ENCODE results near the gene EIF3J.

The EIF3J gene

DNA sequence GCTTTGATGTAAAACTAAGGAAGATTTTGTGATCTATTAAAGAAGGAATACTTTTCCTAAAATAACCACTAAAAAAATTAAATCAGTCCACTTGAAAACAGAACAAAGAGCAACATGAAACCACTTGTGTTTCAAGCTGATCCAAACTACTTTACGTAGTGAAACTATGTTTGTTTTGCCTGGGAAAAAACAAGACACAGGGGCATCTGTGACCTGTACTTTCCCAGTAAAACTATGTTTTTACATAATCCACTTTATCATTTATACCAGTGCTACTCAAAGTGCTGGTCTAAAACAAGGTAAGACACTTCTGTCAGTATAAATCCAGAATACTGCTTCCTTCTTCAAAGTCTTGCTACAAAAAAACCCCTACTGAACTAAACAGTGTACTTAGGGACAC is 69.8 kb downstream of the EIF3J start:
- Histone ChIP-seq H3K9ac (ENCODE audit: low read length) (no peak overlapping the region), H3K4ac (ENCODE audit: low read depth, low read length) (no peak overlapping the region), H4K5ac (ENCODE audit: low read length) (no peak overlapping the region), H3K56ac (ENCODE audit: low read length) (no peak overlapping the region), H4K8ac (ENCODE audit: low read depth, low read length) (no peak overlapping the region), H3K27ac (ENCODE audit: low read depth, low read length) (no peak overlapping the region), H3K23ac (ENCODE audit: low read length) (no peak overlapping the region), H2AK5ac (ENCODE audit: low read length) (no peak overlapping the region), H3K4me2 (ENCODE audit: low read length) (no peak overlapping the region), H3K36me3 (ENCODE audit: control insufficient read depth, insufficient read depth, low read length) (peaks cover 2% of the 10 kb centered on the region), H2BK5ac (ENCODE audit: low read length) (no peak overlapping the region), H3K27me3 (ENCODE audit: insufficient read depth, low read length, poor library complexity) (no peaks in the 10 kb centered on the region), H3K18ac (ENCODE audit: low read length) (no peak overlapping the region), H3K79me1 (ENCODE audit: low read length) (no peaks in the 10 kb centered on the region), H2BK120ac (ENCODE audit: low read depth, low read length) (no peak overlapping the region), H2BK15ac (replicated peaks; ENCODE audit: low read depth) (no peak overlapping the region), H3K4me3 (ENCODE audit: low read length) (no peak overlapping the region), H3K79me2 (ENCODE audit: control insufficient read depth, insufficient read depth, low read length) (no peaks in the 10 kb centered on the region), H3K4me1 (ENCODE audit: control insufficient read depth, low read depth, low read length) (no peaks in the 10 kb centered on the region)
- WGBS (ENCODE audit: extremely low coverage, insufficient coverage, low lambda C conversion rate): no CpG with 5 or more reads among the region's 1 CpG
- no peak for DNase-seq

All from mesendoderm (in vitro differentiated cells).